AG10803 (cell line): ENCODE measurements around the gene EI24.
A peak's percentile ranks its signal among the peaks of the same experiment; 100 is the strongest.

ENCODE experiments used
- DNase-seq: peaks from one replicate; pipeline ENCODE4 v3.0.0; 2010; ENCODE audit warnings: low read depth
- H3K4me3 ChIP-seq: 2 replicates; pipeline ENCODE4 v1.5.1; 2011; ENCODE audit warnings: mild to moderate bottlenecking, low read length, control low read depth
- CTCF ChIP-seq: conservative IDR thresholded peaks from 2 replicates; pipeline ENCODE4 v1.5.1; 2011; ENCODE audit warnings: mild to moderate bottlenecking, low read length, control low read depth, inconsistent platforms

EI24 gene

GRCh38 chr11:125591649-125592304 lies 22.5 kb downstream of the EI24 start:
- no peak for TF ChIP-seq CTCF
- DNase-seq: peak; percentile 48
- peak overlapping the region; percentile 82 for H3K4me3 ChIP-seq

GRCh38 chr11:125592305-125593113 lies 23.2 kb downstream of the EI24 start, which contains the start of gene STT3A:
Gene STT3A, plus strand, starts transcription at chr11:125592852. Its CDS starts 3,064 bp downstream, at chr11:125595916.
- peak; percentile 100 for DNase-seq
- TF ChIP-seq CTCF: no peak
- peak within 1 kb of the TSS; percentile 98 for H3K4me3 ChIP-seq

- TF ChIP-seq CTCF: no peak
- DNase-seq: peak; percentile 30
- H3K4me3 ChIP-seq: peak overlapping the region; percentile 98
These were observed 24.0 kb downstream of the EI24 start for GRCh38 chr11:125593114-125593820.

- no peak for TF ChIP-seq CTCF
- no peak for DNase-seq
- no peak overlapping the region for H3K4me3 ChIP-seq
These were observed 25.7 kb downstream of the EI24 start for GRCh38 chr11:125594958-125595357.

- DNase-seq: no peak
- TF ChIP-seq CTCF: no peak
- no peak overlapping the region for H3K4me3 ChIP-seq
These were observed 31.4 kb downstream of the EI24 start for GRCh38 chr11:125600663-125601062.

GRCh38 chr11:125603207-125603606 lies 33.9 kb downstream of the EI24 start:
- no peak for TF ChIP-seq CTCF
- no peak overlapping the region for H3K4me3 ChIP-seq
- no peak for DNase-seq
